Measurements from ENCODE around the gene USP12.
"Not testable (repeated sequence)": the region's sequence is repeated elsewhere in the genome, so short reads cannot be mapped to it uniquely, and the experiment has no call there.

Gene USP12

DNA sequence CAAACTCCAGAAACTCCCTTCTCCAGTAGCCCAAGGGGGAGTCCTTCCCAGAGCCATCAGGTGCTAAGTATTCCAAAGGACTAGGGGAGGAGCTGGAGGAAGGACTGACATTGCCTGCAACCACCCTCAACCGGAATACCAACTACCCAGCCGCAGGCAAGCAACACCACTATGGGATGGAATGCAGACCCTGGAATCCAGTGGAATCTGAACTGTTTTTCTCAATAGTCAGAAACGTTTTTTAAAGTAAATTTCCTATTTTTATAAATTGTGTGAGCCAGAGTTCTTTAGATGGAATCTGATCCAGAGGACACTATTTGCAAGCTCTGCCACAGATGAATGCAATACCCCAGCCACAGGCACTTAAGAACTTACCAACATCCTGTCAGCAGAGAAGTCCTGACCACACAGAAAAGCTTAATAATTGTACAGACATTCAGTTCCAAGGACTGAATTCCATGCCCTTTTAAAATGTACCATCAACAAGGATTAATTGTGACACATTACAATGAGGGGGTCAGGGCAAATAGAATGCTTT is 92.1 kb downstream of the USP12 start:
- Mint-ChIP-seq H3K27ac (no peak overlapping the region), H3K9me3 (no peaks in the 10 kb centered on the region), H3K4me1 (peaks cover 18% of the 10 kb centered on the region), H3K4me3 (no peak overlapping the region), H3K36me3 (ENCODE audit: low read depth) (peaks cover 43% of the 10 kb centered on the region), H3K27me3 (ENCODE audit: low read depth, poor library complexity) (no peaks in the 10 kb centered on the region)
- no peak for DNase-seq
- TF ChIP-seq, protein P1, sequence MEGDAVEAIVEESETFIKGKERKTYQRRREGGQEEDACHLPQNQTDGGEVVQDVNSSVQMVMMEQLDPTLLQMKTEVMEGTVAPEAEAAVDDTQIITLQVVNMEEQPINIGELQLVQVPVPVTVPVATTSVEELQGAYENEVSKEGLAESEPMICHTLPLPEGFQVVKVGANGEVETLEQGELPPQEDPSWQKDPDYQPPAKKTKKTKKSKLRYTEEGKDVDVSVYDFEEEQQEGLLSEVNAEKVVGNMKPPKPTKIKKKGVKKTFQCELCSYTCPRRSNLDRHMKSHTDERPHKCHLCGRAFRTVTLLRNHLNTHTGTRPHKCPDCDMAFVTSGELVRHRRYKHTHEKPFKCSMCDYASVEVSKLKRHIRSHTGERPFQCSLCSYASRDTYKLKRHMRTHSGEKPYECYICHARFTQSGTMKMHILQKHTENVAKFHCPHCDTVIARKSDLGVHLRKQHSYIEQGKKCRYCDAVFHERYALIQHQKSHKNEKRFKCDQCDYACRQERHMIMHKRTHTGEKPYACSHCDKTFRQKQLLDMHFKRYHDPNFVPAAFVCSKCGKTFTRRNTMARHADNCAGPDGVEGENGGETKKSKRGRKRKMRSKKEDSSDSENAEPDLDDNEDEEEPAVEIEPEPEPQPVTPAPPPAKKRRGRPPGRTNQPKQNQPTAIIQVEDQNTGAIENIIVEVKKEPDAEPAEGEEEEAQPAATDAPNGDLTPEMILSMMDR (IDR thresholded peaks at IDR 0.05): no peak

DNA sequence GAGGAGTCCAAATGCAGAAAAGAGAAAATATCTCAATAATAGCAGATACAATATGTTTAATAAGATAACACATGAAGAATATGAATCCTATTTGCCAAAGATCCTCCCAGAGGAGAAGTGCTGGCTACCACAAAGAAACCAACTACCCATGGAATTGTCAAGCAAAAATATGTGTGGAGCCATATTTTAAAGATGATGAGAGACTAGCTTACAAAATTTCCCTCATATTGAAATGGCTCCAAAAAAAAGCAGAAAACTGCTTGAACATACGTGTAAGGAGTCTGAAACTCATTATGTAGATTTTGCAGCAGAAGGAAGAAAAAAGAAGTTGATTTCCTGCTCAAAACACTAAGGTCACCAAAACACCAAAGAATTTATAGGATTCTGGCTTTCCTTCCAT is 94.2 kb downstream of the USP12 start:
- Mint-ChIP-seq H3K27ac (no peak overlapping the region), H3K36me3 (ENCODE audit: low read depth) (peaks cover 52% of the 10 kb centered on the region), H3K4me1 (peaks cover 26% of the 10 kb centered on the region), H3K9me3 (no peaks in the 10 kb centered on the region), H3K27me3 (ENCODE audit: low read depth, poor library complexity) (no peaks in the 10 kb centered on the region), H3K4me3 (no peak overlapping the region)
- TF ChIP-seq, protein P1 (IDR thresholded peaks at IDR 0.05): no peak
- DNase-seq: no peak

DNA sequence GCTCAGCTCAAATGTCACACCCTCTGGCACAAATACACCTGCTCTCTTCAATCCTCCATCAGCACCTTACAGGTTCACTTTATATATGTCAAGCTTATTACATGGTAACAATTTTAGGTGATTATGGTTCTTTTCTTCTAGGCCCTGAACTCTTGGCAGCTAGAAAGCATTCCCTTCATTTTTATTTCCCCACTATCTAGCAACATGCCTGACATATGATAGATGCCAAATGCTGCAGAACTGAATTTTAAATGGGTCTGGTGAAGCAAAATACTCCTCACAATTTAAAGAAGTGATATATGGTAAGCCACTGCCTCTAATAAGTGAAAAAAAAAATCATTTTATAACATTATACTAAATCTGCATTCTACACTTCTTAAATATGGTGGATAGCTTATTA is 95.2 kb downstream of the USP12 start:
- Mint-ChIP-seq H3K9me3 (no peaks in the 10 kb centered on the region), H3K4me1 (peaks cover 26% of the 10 kb centered on the region), H3K4me3 (no peak overlapping the region), H3K27ac (no peak overlapping the region), H3K27me3 (ENCODE audit: low read depth, poor library complexity) (no peaks in the 10 kb centered on the region), H3K36me3 (ENCODE audit: low read depth) (peaks cover 48% of the 10 kb centered on the region)
- TF ChIP-seq, protein P1 (IDR thresholded peaks at IDR 0.05): no peak
- DNase-seq: no peak

- TF ChIP-seq, protein P1 (IDR thresholded peaks at IDR 0.05): no peak
- no peaks in the 10 kb centered on the region for H3K9me3 Mint-ChIP-seq
- H3K4me1 Mint-ChIP-seq: peaks cover 8% of the 10 kb centered on the region
- H3K27me3 Mint-ChIP-seq (ENCODE audit: low read depth, poor library complexity): no peaks in the 10 kb centered on the region
- no peak for DNase-seq
- no peak overlapping the region for H3K4me3 Mint-ChIP-seq
- H3K27ac Mint-ChIP-seq: no peak overlapping the region
- peaks cover 44% of the 10 kb centered on the region for H3K36me3 Mint-ChIP-seq (ENCODE audit: low read depth)
These were observed 98.4 kb downstream of the USP12 start for GRCh38 chr13:27073186-27073585.

GRCh38 chr13:27066123-27066522 is 105.5 kb downstream of the USP12 start:
- not testable (repeated sequence) for H3K4me3 Mint-ChIP-seq; H3K27me3 Mint-ChIP-seq (ENCODE audit: low read depth, poor library complexity); H3K27ac Mint-ChIP-seq; DNase-seq; H3K4me1 Mint-ChIP-seq
- peaks cover 34% of the 10 kb centered on the region for H3K36me3 Mint-ChIP-seq (ENCODE audit: low read depth)
- H3K9me3 Mint-ChIP-seq: peaks cover 21% of the 10 kb centered on the region

GRCh38 chr13:27065582-27065981 is 106.0 kb downstream of the USP12 start:
- H3K9me3 Mint-ChIP-seq: peaks cover 21% of the 10 kb centered on the region
- peaks cover 32% of the 10 kb centered on the region for H3K36me3 Mint-ChIP-seq (ENCODE audit: low read depth)

More at GRCh38 chr13:27065582-27065981, 106.0 kb downstream of the USP12 start:
- peak overlapping the region; percentile 7 for H3K27ac Mint-ChIP-seq
- no peaks in the 10 kb centered on the region for H3K27me3 Mint-ChIP-seq (ENCODE audit: low read depth, poor library complexity)
- TF ChIP-seq, protein P1 (IDR thresholded peaks at IDR 0.05): no peak
- no peak overlapping the region for H3K4me3 Mint-ChIP-seq
- peaks cover 9% of the 10 kb centered on the region for H3K4me1 Mint-ChIP-seq
- DNase-seq: no peak

Data from nephron progenitor cell (in vitro differentiated cells).